ENCODE measurements around the gene SLC1A5.
A peak's percentile ranks its signal among the peaks of the same experiment; 100 is the strongest.
"Not testable (repeated sequence)": the region's sequence is repeated elsewhere in the genome, so short reads cannot be mapped to it uniquely, and the experiment has no call there.

SLC1A5 gene

GRCh38 chr19:46824890-46825730, 36.7 kb upstream of the SLC1A5 start:
- Histone ChIP-seq H3K36me3 (ENCODE audit: control insufficient read depth in 4 of 4, insufficient read depth in 4 of 4, low read length in 3 of 4) (no peaks in the 10 kb centered on the region), H3K27me3 (replicated peaks in 2 of 5; ENCODE audit: control insufficient read depth in 4 of 5, insufficient read depth in 5 of 5, low read length in 4 of 5) (no peaks in the 10 kb centered on the region), H3K4me1 (ENCODE audit: control extremely low read depth in 1 of 4, control insufficient read depth in 4 of 4, insufficient read depth in 4 of 4, low read length in 3 of 4) (peaks cover 0 to 39% (median 31%) of the 10 kb centered on the region in 4 experiments), H3K27ac (ENCODE audit: insufficient read depth in 1 of 2, low read depth in 1 of 2, low read length in 2 of 2, poor library complexity in 1 of 2, severe bottlenecking in 2 of 2) (no peak overlapping the region), H3K9me3 (ENCODE audit: control extremely low read depth in 1 of 5, control insufficient read depth in 4 of 5, insufficient read depth in 2 of 5, low read depth in 1 of 5, low read length in 4 of 5) (no peaks in the 10 kb centered on the region), H3K4me3 (ENCODE audit: control insufficient read depth in 1 of 7, extremely low read depth in 1 of 7, insufficient read depth in 4 of 7, low read depth in 2 of 7, low read length in 6 of 7) (no peak overlapping the region)
- peak in 2 of 3 donors; percentile 63 for DNase-seq
- POLR2A ChIA-PET: interaction anchor here (0.6 kb wide), 2 partner anchors 70 to 593 kb away, joined by 3 read pairs; no protein-coding TSS in a partner anchor
- CTCF ChIA-PET: interaction anchor here (1.0 to 2.0 kb wide), 7 partner anchors 9 to 75 kb away, joined by 3 to 8 read pairs (median 4); no protein-coding TSS in a partner anchor
- 79% methylated on average over 15 of the region's 21 CpGs for WGBS (ENCODE audit: insufficient coverage)

DNA sequence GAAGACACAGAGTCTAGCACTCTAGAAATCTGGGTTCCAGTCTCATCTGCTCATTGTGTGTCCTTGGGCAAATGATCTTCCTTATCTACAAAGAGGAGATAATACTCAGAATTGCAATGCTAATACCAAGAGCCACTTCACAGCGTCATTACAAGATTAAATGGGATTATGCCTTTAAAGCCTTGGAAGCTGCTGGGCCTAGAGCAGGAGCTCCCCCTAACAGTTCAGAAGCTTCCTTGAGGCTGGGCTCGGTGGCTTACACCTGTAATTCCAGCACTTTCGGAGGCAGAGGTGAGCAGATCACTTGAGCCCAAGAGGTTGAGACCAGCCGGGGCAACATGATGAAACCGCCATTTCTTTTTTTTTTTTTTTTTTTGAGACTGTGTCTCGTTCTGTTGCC, 34.7 kb upstream of the SLC1A5 start:
- Histone ChIP-seq H3K27ac (ENCODE audit: insufficient read depth in 1 of 2, low read depth in 1 of 2, low read length in 2 of 2, poor library complexity in 1 of 2, severe bottlenecking in 2 of 2) (no peak overlapping the region), H3K36me3 (ENCODE audit: control insufficient read depth in 4 of 4, insufficient read depth in 4 of 4, low read length in 3 of 4) (no peaks in the 10 kb centered on the region), H3K9me3 (ENCODE audit: control extremely low read depth in 1 of 5, control insufficient read depth in 4 of 5, insufficient read depth in 2 of 5, low read depth in 1 of 5, low read length in 4 of 5) (no peaks in the 10 kb centered on the region), H3K27me3 (replicated peaks in 2 of 5; ENCODE audit: control insufficient read depth in 4 of 5, insufficient read depth in 5 of 5, low read length in 4 of 5) (no peaks in the 10 kb centered on the region), H3K4me1 (ENCODE audit: control extremely low read depth in 1 of 4, control insufficient read depth in 4 of 4, insufficient read depth in 4 of 4, low read length in 3 of 4) (peaks cover 0 to 34% (median 27%) of the 10 kb centered on the region in 4 experiments), H3K4me3 (ENCODE audit: control insufficient read depth in 1 of 7, extremely low read depth in 1 of 7, insufficient read depth in 4 of 7, low read depth in 2 of 7, low read length in 6 of 7) (no peak overlapping the region)
- ChIA-PET CTCF (interaction anchor here (1.1 to 1.8 kb wide), 6 partner anchors 8 to 65 kb away, joined by 3 to 7 read pairs (median 4); no protein-coding TSS in a partner anchor), POLR2A (interaction anchor here (0.6 kb wide), 1 partner anchor 158 kb away, joined by 3 read pairs; no protein-coding TSS in a partner anchor)
- WGBS (ENCODE audit: insufficient coverage): 100% methylated on average over 3 of the region's 6 CpGs
- no peak for DNase-seq

- H3K27me3 ChIP-seq (replicated peaks in 2 of 5; ENCODE audit: control insufficient read depth in 4 of 5, insufficient read depth in 5 of 5, low read length in 4 of 5); H3K27ac ChIP-seq (ENCODE audit: insufficient read depth in 1 of 2, low read depth in 1 of 2, low read length in 2 of 2, poor library complexity in 1 of 2, severe bottlenecking in 2 of 2); H3K9me3 ChIP-seq (ENCODE audit: control extremely low read depth in 1 of 5, control insufficient read depth in 4 of 5, insufficient read depth in 2 of 5, low read depth in 1 of 5, low read length in 4 of 5); DNase-seq; H3K4me3 ChIP-seq (ENCODE audit: control insufficient read depth in 1 of 7, extremely low read depth in 1 of 7, insufficient read depth in 4 of 7, low read depth in 2 of 7, low read length in 6 of 7); H3K36me3 ChIP-seq (ENCODE audit: control insufficient read depth in 4 of 4, insufficient read depth in 4 of 4, low read length in 3 of 4); POLR2A ChIA-PET: not testable (repeated sequence)
- WGBS (ENCODE audit: insufficient coverage): 89% methylated on average over 2 of the region's 4 CpGs
- peaks cover 0 to 34% (median 27%) of the 10 kb centered on the region in 4 experiments for H3K4me1 ChIP-seq (ENCODE audit: control extremely low read depth in 1 of 4, control insufficient read depth in 4 of 4, insufficient read depth in 4 of 4, low read length in 3 of 4)
- CTCF ChIA-PET: interaction anchor here (1.1 to 2.1 kb wide), 8 partner anchors 9 to 66 kb away, joined by 3 to 14 read pairs (median 4); no protein-coding TSS in a partner anchor
Measured at GRCh38 chr19:46822410-46822787, 34.0 kb upstream of the SLC1A5 start.

- H3K4me1 ChIP-seq (ENCODE audit: control extremely low read depth in 1 of 4, control insufficient read depth in 4 of 4, insufficient read depth in 4 of 4, low read length in 3 of 4): peaks cover 0 to 34% (median 27%) of the 10 kb centered on the region in 4 experiments
- H3K4me3 ChIP-seq (ENCODE audit: control insufficient read depth in 1 of 7, extremely low read depth in 1 of 7, insufficient read depth in 4 of 7, low read depth in 2 of 7, low read length in 6 of 7): peak overlapping the region in 1 of 7 experiments; percentile 32
- 63% methylated on average over 8 of the region's 18 CpGs for WGBS (ENCODE audit: insufficient coverage)
- ChIA-PET CTCF (interaction anchor here (0.8 to 2.1 kb wide), 12 partner anchors 10 to 71 kb away, joined by 3 to 14 read pairs (median 4); no protein-coding TSS in a partner anchor), POLR2A (no interaction called here)
- H3K36me3 ChIP-seq (ENCODE audit: control insufficient read depth in 4 of 4, insufficient read depth in 4 of 4, low read length in 3 of 4): no peaks in the 10 kb centered on the region
- no peak overlapping the region for H3K27ac ChIP-seq (ENCODE audit: insufficient read depth in 1 of 2, low read depth in 1 of 2, low read length in 2 of 2, poor library complexity in 1 of 2, severe bottlenecking in 2 of 2)
- no peaks in the 10 kb centered on the region for H3K27me3 ChIP-seq (replicated peaks in 2 of 5; ENCODE audit: control insufficient read depth in 4 of 5, insufficient read depth in 5 of 5, low read length in 4 of 5)
- H3K9me3 ChIP-seq (ENCODE audit: control extremely low read depth in 1 of 5, control insufficient read depth in 4 of 5, insufficient read depth in 2 of 5, low read depth in 1 of 5, low read length in 4 of 5): no peaks in the 10 kb centered on the region
- DNase-seq: peak in 2 of 3 donors; percentile 87 to 89
Measured at GRCh38 chr19:46821512-46822409, 33.4 kb upstream of the SLC1A5 start.

- POLR2A ChIA-PET: no interaction called here
- no peaks in the 10 kb centered on the region for H3K9me3 ChIP-seq (ENCODE audit: control extremely low read depth in 1 of 5, control insufficient read depth in 4 of 5, insufficient read depth in 2 of 5, low read depth in 1 of 5, low read length in 4 of 5)
- H3K36me3 ChIP-seq (ENCODE audit: control insufficient read depth in 4 of 4, insufficient read depth in 4 of 4, low read length in 3 of 4): no peaks in the 10 kb centered on the region
- WGBS (ENCODE audit: insufficient coverage): 95% methylated on average over 2 of the region's 2 CpGs
- H3K4me1 ChIP-seq (ENCODE audit: control extremely low read depth in 1 of 4, control insufficient read depth in 4 of 4, insufficient read depth in 4 of 4, low read length in 3 of 4): peaks cover 0 to 26% (median 20%) of the 10 kb centered on the region in 4 experiments
- H3K27me3 ChIP-seq (replicated peaks in 2 of 5; ENCODE audit: control insufficient read depth in 4 of 5, insufficient read depth in 5 of 5, low read length in 4 of 5): no peaks in the 10 kb centered on the region
- H3K4me3 ChIP-seq (ENCODE audit: control insufficient read depth in 1 of 7, extremely low read depth in 1 of 7, insufficient read depth in 4 of 7, low read depth in 2 of 7, low read length in 6 of 7): no peak overlapping the region
- CTCF ChIA-PET: interaction anchor here (1.3 kb wide), 1 partner anchor 8 kb away, joined by 4 read pairs; no protein-coding TSS in a partner anchor
- no peak overlapping the region for H3K27ac ChIP-seq (ENCODE audit: insufficient read depth in 1 of 2, low read depth in 1 of 2, low read length in 2 of 2, poor library complexity in 1 of 2, severe bottlenecking in 2 of 2)
- peak in 2 of 3 donors; percentile 41 to 44 for DNase-seq
Measured at GRCh38 chr19:46818812-46819211, 30.4 kb upstream of the SLC1A5 start.

DNA sequence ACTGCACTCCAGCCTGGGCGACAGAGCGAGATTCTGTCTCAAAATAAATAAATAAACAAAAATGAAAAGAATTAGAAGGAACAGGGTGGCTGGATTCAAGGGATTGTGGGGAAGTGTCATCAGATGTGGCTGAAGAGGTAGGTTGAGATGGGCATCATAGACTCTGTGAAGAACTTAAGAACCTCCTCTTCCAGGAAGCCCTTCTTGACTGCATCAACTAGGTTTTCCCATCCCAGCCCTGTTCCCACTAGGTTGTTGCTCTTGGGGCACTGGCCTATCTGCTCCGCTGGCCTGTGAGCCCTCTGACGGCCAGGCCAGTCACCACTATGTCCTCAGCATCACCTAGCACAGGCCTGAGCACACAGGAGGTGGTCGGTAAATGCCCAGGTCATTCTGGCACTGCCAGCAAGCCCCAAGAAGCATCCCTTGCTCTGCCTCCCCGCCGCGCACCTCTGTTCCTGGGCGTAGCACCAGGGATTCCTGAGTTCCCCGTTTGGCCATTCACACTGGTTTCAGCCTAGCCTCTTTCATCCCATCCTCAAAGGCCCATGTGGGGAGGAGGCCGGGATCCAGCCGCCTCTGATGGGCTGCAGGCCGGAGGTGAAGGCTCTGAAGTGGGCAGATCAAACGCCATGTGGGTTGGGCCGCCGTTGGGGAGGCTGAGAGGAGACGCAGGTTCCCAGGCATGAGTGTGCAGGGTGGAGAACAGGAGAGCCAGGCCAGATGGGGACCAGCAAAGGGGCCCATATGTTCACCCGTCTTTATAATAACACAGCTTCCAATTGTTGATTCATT, 27.6 kb upstream of the SLC1A5 start:
- 88% methylated on average over 7 of the region's 18 CpGs for WGBS (ENCODE audit: insufficient coverage)
- peaks cover 0 to 12% (median 8%) of the 10 kb centered on the region in 4 experiments for H3K4me1 ChIP-seq (ENCODE audit: control extremely low read depth in 1 of 4, control insufficient read depth in 4 of 4, insufficient read depth in 4 of 4, low read length in 3 of 4)
- CTCF ChIA-PET: interaction anchor here (1.6 kb wide), 1 partner anchor 11 kb away, joined by 5 read pairs; no protein-coding TSS in a partner anchor

More for the DNA sequence above, 27.6 kb upstream of the SLC1A5 start:
- DNase-seq: no peak
- Histone ChIP-seq H3K4me3 (ENCODE audit: control insufficient read depth in 1 of 7, extremely low read depth in 1 of 7, insufficient read depth in 4 of 7, low read depth in 2 of 7, low read length in 6 of 7) (no peak overlapping the region), H3K9me3 (ENCODE audit: control extremely low read depth in 1 of 5, control insufficient read depth in 4 of 5, insufficient read depth in 2 of 5, low read depth in 1 of 5, low read length in 4 of 5) (no peaks in the 10 kb centered on the region), H3K36me3 (ENCODE audit: control insufficient read depth in 4 of 4, insufficient read depth in 4 of 4, low read length in 3 of 4) (no peaks in the 10 kb centered on the region), H3K27ac (ENCODE audit: insufficient read depth in 1 of 2, low read depth in 1 of 2, low read length in 2 of 2, poor library complexity in 1 of 2, severe bottlenecking in 2 of 2) (no peak overlapping the region), H3K27me3 (replicated peaks in 2 of 5; ENCODE audit: control insufficient read depth in 4 of 5, insufficient read depth in 5 of 5, low read length in 4 of 5) (no peaks in the 10 kb centered on the region)
- POLR2A ChIA-PET: no interaction called here
